Measurements from ENCODE around the gene PCNX3. TPM values are rescaled to one million over a fixed set of nuclear protein-coding genes. Genes with fewer than 3 reads are reported as not detected.

PCNX3 gene
- polyA plus RNA-seq, 1 donor (not counting 4 experiments of a cell fraction or from before 2014, with no cell fraction given), result 6.1 TPM

- DNase-seq (ENCODE audit: low read depth, low spot score), result no peak
- peaks cover 4% of the 10 kb centered on the region for H4K20me1 ChIP-seq (ENCODE audit: control insufficient read depth, extremely low read depth, insufficient read depth, low read length)
- peaks cover 33% of the 10 kb centered on the region for H3K4me1 ChIP-seq (ENCODE audit: control insufficient read depth, extremely low read depth, insufficient read depth, low read length)
- peaks cover 8 to 11% of the 10 kb centered on the region in 2 experiments for H3K36me3 ChIP-seq (ENCODE audit: control insufficient read depth in 2 of 2, extremely low read depth in 1 of 2, insufficient read depth in 2 of 2, low read length in 2 of 2)
- no peak overlapping the region for H3K4me3 ChIP-seq (ENCODE audit: control insufficient read depth in 2 of 3, extremely low read depth in 1 of 3, insufficient read depth in 2 of 3, low read depth in 1 of 3, low read length in 3 of 3)
- H2AFZ ChIP-seq (ENCODE audit: control insufficient read depth, low read length), result no peak overlapping the region
- H3K9ac ChIP-seq (ENCODE audit: control insufficient read depth, extremely low read depth, insufficient read depth, low read length), result no peak overlapping the region
- H3K9me1 ChIP-seq (ENCODE audit: control insufficient read depth, extremely low read depth, insufficient read depth, low read length), result no peaks in the 10 kb centered on the region
- FAIRE-seq, result no peak
- H3K79me2 ChIP-seq (ENCODE audit: control insufficient read depth, insufficient read depth, low read length), result peaks cover 2% of the 10 kb centered on the region
- no peaks in the 10 kb centered on the region for H3K27me3 ChIP-seq (ENCODE audit: control insufficient read depth, extremely low read depth, insufficient read depth, low read length)
- TF ChIP-seq EZH2 (IDR thresholded peaks at IDR 0.05; ENCODE audit: low read length) (no peak), CTCF (optimal IDR thresholded peaks at IDR 0.05 in 1 of 3, IDR thresholded peaks at IDR 0.05 in 1 of 3, conservative IDR thresholded peaks at IDR 0.05 in 1 of 3; ENCODE audit: extremely low read depth in 1 of 3, insufficient read depth in 2 of 3, low read length in 3 of 3) (no peak)
- H3K4me2 ChIP-seq (ENCODE audit: control insufficient read depth, extremely low read depth, insufficient read depth, low read depth, low read length), result no peak overlapping the region
- dilution Hi-C loops (cut with MboI; ENCODE audit: extremely low pct_ligation_motif_present, low sequenced_read_pairs), result no loop called here
- H3K27ac ChIP-seq (ENCODE audit: control insufficient read depth, insufficient read depth, low read length), result no peak overlapping the region
- no peaks in the 10 kb centered on the region for H3K9me3 ChIP-seq (ENCODE audit: control insufficient read depth, low read depth, low read length)
Measured at GRCh38 chr11:65578667-65579066, 36.9 kb upstream of the PCNX3 start.

GRCh38 chr11:65579291-65579690 lies 36.3 kb upstream of the PCNX3 start:
- no peaks in the 10 kb centered on the region for H3K9me3 ChIP-seq (ENCODE audit: control insufficient read depth, low read depth, low read length)
- no peak overlapping the region for H3K27ac ChIP-seq (ENCODE audit: control insufficient read depth, insufficient read depth, low read length)
- FAIRE-seq (no peak), DNase-seq (ENCODE audit: low read depth, low spot score) (no peak)
- no peak overlapping the region for H2AFZ ChIP-seq (ENCODE audit: control insufficient read depth, low read length)
- H3K9me1 ChIP-seq (ENCODE audit: control insufficient read depth, extremely low read depth, insufficient read depth, low read length), result no peaks in the 10 kb centered on the region
- dilution Hi-C loops (cut with MboI; ENCODE audit: extremely low pct_ligation_motif_present, low sequenced_read_pairs), result no loop called here
- peaks cover 2% of the 10 kb centered on the region for H3K79me2 ChIP-seq (ENCODE audit: control insufficient read depth, insufficient read depth, low read length)
- no peak for TF ChIP-seq CTCF (optimal IDR thresholded peaks at IDR 0.05 in 1 of 3, IDR thresholded peaks at IDR 0.05 in 1 of 3, conservative IDR thresholded peaks at IDR 0.05 in 1 of 3; ENCODE audit: extremely low read depth in 1 of 3, insufficient read depth in 2 of 3, low read length in 3 of 3)
- TF ChIP-seq EZH2 (IDR thresholded peaks at IDR 0.05; ENCODE audit: low read length), result no peak
- H3K4me3 ChIP-seq (ENCODE audit: control insufficient read depth in 2 of 3, extremely low read depth in 1 of 3, insufficient read depth in 2 of 3, low read depth in 1 of 3, low read length in 3 of 3), result no peak overlapping the region
- peaks cover 30% of the 10 kb centered on the region for H3K4me1 ChIP-seq (ENCODE audit: control insufficient read depth, extremely low read depth, insufficient read depth, low read length)
- no peak overlapping the region for H3K4me2 ChIP-seq (ENCODE audit: control insufficient read depth, extremely low read depth, insufficient read depth, low read depth, low read length)
- H3K27me3 ChIP-seq (ENCODE audit: control insufficient read depth, extremely low read depth, insufficient read depth, low read length), result no peaks in the 10 kb centered on the region
- peaks cover 4% of the 10 kb centered on the region for H4K20me1 ChIP-seq (ENCODE audit: control insufficient read depth, extremely low read depth, insufficient read depth, low read length)
- no peak overlapping the region for H3K9ac ChIP-seq (ENCODE audit: control insufficient read depth, extremely low read depth, insufficient read depth, low read length)
- H3K36me3 ChIP-seq (ENCODE audit: control insufficient read depth in 2 of 2, extremely low read depth in 1 of 2, insufficient read depth in 2 of 2, low read length in 2 of 2), result peaks cover 8 to 13% of the 10 kb centered on the region in 2 experiments
